ENCODE data around the gene NCK2.

NCK2 gene

DNA sequence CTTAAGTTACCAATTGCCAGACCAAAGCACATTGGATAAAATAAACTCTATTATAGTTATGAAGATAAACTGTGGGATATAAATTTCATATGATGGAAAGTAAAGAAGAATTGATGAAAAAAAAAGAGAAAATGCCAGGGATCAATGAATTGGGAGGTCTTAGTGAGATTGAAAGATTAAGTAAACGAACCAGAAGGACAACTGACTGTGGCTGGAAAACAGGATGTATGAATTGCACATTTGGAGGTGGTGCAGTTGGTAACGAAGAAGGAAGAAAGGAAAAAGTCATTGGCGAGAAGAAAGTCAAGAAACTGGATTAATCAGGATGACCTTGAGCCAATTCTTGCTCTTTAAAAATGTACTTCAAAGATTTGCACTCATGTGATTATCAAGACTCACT is 166.7 kb downstream of the NCK2 start:
- H3K27me3 ChIP-seq (ENCODE audit: insufficient read depth, low read length): 0 out of 2 replicates have a peak, but pooled peaks cover 8% of the 10 kb centered on the region
- no peak overlapping the region for H3K4me3 ChIP-seq (ENCODE audit: low read depth, low read length, poor library complexity, severe bottlenecking)
- no peaks in the 10 kb centered on the region for H3K4me1 ChIP-seq (ENCODE audit: insufficient read depth, low read length, severe bottlenecking)
- H3K79me2 ChIP-seq (ENCODE audit: insufficient read depth, low read length): no peaks in the 10 kb centered on the region
- no peak overlapping the region for H3K9ac ChIP-seq (ENCODE audit: low read length)
- no peaks in the 10 kb centered on the region for H3K9me2 ChIP-seq (ENCODE audit: low read depth, low read length)
- no peaks in the 10 kb centered on the region for H4K20me1 ChIP-seq (ENCODE audit: insufficient read depth, low read length)
- no peak overlapping the region for H3K4me2 ChIP-seq (ENCODE audit: low read length)
- no peak overlapping the region for H2AFZ ChIP-seq (ENCODE audit: low read length)
- H3K36me3 ChIP-seq (ENCODE audit: insufficient read depth, low read length): no peaks in the 10 kb centered on the region
- no peak overlapping the region for H3K27ac ChIP-seq (ENCODE audit: low read depth, low read length, poor library complexity, severe bottlenecking)
- no peak for TF ChIP-seq EZH2 (IDR thresholded peaks at IDR 0.05; ENCODE audit: borderline replicate concordance, low read length)
- TF ChIP-seq, protein P1, sequence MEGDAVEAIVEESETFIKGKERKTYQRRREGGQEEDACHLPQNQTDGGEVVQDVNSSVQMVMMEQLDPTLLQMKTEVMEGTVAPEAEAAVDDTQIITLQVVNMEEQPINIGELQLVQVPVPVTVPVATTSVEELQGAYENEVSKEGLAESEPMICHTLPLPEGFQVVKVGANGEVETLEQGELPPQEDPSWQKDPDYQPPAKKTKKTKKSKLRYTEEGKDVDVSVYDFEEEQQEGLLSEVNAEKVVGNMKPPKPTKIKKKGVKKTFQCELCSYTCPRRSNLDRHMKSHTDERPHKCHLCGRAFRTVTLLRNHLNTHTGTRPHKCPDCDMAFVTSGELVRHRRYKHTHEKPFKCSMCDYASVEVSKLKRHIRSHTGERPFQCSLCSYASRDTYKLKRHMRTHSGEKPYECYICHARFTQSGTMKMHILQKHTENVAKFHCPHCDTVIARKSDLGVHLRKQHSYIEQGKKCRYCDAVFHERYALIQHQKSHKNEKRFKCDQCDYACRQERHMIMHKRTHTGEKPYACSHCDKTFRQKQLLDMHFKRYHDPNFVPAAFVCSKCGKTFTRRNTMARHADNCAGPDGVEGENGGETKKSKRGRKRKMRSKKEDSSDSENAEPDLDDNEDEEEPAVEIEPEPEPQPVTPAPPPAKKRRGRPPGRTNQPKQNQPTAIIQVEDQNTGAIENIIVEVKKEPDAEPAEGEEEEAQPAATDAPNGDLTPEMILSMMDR (IDR thresholded peaks at IDR 0.05; ENCODE audit: low read length): no peak
- H3K9me3 ChIP-seq (ENCODE audit: low read length): no peaks in the 10 kb centered on the region
- no peaks in the 10 kb centered on the region for H3F3A ChIP-seq (ENCODE audit: insufficient read depth, low read length)

DNA sequence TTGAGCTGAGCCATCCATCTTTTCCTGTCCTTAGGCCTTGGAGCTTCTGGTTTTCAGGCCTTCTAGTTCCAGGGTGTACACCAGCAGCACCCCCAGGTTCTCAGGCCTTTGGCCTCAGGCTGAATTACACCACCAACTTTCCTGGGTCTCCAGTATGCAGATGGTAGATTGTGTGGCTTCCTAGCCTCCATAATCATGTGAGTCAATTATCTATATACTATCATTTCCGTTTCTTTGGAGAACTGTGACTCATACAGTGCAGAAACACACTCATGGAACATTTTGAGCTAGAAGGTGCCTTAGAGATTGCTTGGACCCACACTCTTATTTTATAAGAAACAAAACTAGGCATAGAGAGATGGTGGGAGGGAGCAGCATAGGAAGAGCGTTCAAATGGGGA is 167.4 kb downstream of the NCK2 start:
- Histone ChIP-seq H4K20me1 (ENCODE audit: insufficient read depth, low read length) (no peaks in the 10 kb centered on the region), H3F3A (ENCODE audit: insufficient read depth, low read length) (no peaks in the 10 kb centered on the region), H3K27ac (ENCODE audit: low read depth, low read length, poor library complexity, severe bottlenecking) (no peak overlapping the region), H3K4me3 (ENCODE audit: low read depth, low read length, poor library complexity, severe bottlenecking) (no peak overlapping the region), H2AFZ (ENCODE audit: low read length) (no peak overlapping the region), H3K9ac (ENCODE audit: low read length) (no peak overlapping the region), H3K27me3 (ENCODE audit: insufficient read depth, low read length) (0 out of 2 replicates have a peak, but pooled peaks cover 8% of the 10 kb centered on the region), H3K36me3 (ENCODE audit: insufficient read depth, low read length) (no peaks in the 10 kb centered on the region), H3K9me3 (ENCODE audit: low read length) (no peaks in the 10 kb centered on the region), H3K4me1 (ENCODE audit: insufficient read depth, low read length, severe bottlenecking) (no peaks in the 10 kb centered on the region), H3K4me2 (ENCODE audit: low read length) (no peak overlapping the region), H3K9me2 (ENCODE audit: low read depth, low read length) (no peaks in the 10 kb centered on the region), H3K79me2 (ENCODE audit: insufficient read depth, low read length) (no peaks in the 10 kb centered on the region)
- TF ChIP-seq, protein P1 (IDR thresholded peaks at IDR 0.05; ENCODE audit: low read length): no peak
- TF ChIP-seq EZH2 (IDR thresholded peaks at IDR 0.05; ENCODE audit: borderline replicate concordance, low read length): no peak

GRCh38 chr2:105915005-105915558 is 170.4 kb downstream of the NCK2 start:
- 0 out of 2 replicates have a peak, but pooled peaks cover 8% of the 10 kb centered on the region for H3K27me3 ChIP-seq (ENCODE audit: insufficient read depth, low read length)
- H3K9ac ChIP-seq (ENCODE audit: low read length): no peak overlapping the region
- H4K20me1 ChIP-seq (ENCODE audit: insufficient read depth, low read length): no peaks in the 10 kb centered on the region
- H3K9me3 ChIP-seq (ENCODE audit: low read length): no peaks in the 10 kb centered on the region
- no peak overlapping the region for H3K4me2 ChIP-seq (ENCODE audit: low read length)
- H3K36me3 ChIP-seq (ENCODE audit: insufficient read depth, low read length): no peaks in the 10 kb centered on the region
- no peaks in the 10 kb centered on the region for H3K79me2 ChIP-seq (ENCODE audit: insufficient read depth, low read length)
- H3K9me2 ChIP-seq (ENCODE audit: low read depth, low read length): no peaks in the 10 kb centered on the region
- no peaks in the 10 kb centered on the region for H3K4me1 ChIP-seq (ENCODE audit: insufficient read depth, low read length, severe bottlenecking)
- H3K4me3 ChIP-seq (ENCODE audit: low read depth, low read length, poor library complexity, severe bottlenecking): no peak overlapping the region
- TF ChIP-seq, protein P1 (IDR thresholded peaks at IDR 0.05; ENCODE audit: low read length): no peak
- no peak for TF ChIP-seq EZH2 (IDR thresholded peaks at IDR 0.05; ENCODE audit: borderline replicate concordance, low read length)
- no peak overlapping the region for H2AFZ ChIP-seq (ENCODE audit: low read length)
- H3K27ac ChIP-seq (ENCODE audit: low read depth, low read length, poor library complexity, severe bottlenecking): no peak overlapping the region
- H3F3A ChIP-seq (ENCODE audit: insufficient read depth, low read length): no peaks in the 10 kb centered on the region
